Neuronal stem cell (in vitro differentiated cells): ENCODE results near the gene RAPGEF6.
A peak's percentile ranks its signal among the peaks of the same experiment; 100 is the strongest.

Experiments used
- DNase-seq: peaks from one replicate; pipeline ENCODE4 v3.0.0-alpha.2; 2013; ENCODE audit warnings: low spot score
- H2AFZ ChIP-seq: one replicate; pipeline ENCODE4 v1.6.1; 2013; ENCODE audit warnings: mild to moderate bottlenecking, low read length, inconsistent platforms
- H2AK5ac ChIP-seq: 2 replicates; pipeline ENCODE4 v1.6.1; 2013; ENCODE audit warnings: low read depth, mild to moderate bottlenecking, inconsistent platforms, low read length, moderate library complexity, mixed read lengths
- H2BK120ac ChIP-seq: 2 replicates; pipeline ENCODE4 v1.6.1; 2013; ENCODE audit warnings: low read depth, mild to moderate bottlenecking, inconsistent platforms, low read length, moderate library complexity, mixed read lengths
- H2BK12ac ChIP-seq: one replicate; pipeline ENCODE4 v1.6.1; 2013; ENCODE audit warnings: low read length, inconsistent platforms
- H2BK15ac ChIP-seq: 2 replicates; pipeline ENCODE4 v1.6.1; 2013; ENCODE audit warnings: mild to moderate bottlenecking, low read length, inconsistent platforms, mixed read lengths
- H2BK5ac ChIP-seq: one replicate; pipeline ENCODE4 v1.6.1; 2013; ENCODE audit warnings: inconsistent platforms, mild to moderate bottlenecking, low read length, moderate library complexity
- H3K14ac ChIP-seq: one replicate; pipeline ENCODE4 v1.6.1; 2013; ENCODE audit warnings: low read length, inconsistent platforms
- H3K18ac ChIP-seq: 2 replicates; pipeline ENCODE4 v1.6.1; 2013; ENCODE audit warnings: low read length, inconsistent platforms
- H3K23ac ChIP-seq: 2 replicates; pipeline ENCODE4 v1.6.1; 2013; ENCODE audit warnings: low read depth, mild to moderate bottlenecking, mixed read lengths, low read length, inconsistent platforms; ENCODE audit not compliant: poor library complexity
- H3K27ac ChIP-seq: replicated peaks from 3 replicates; pipeline ENCODE4 v1.5.1; 2013; ENCODE audit warnings: low read length, inconsistent platforms
- H3K27me3 ChIP-seq, 3 experiments: 2 replicates each; pipeline ENCODE4 v1.6.1; 2013; ENCODE audit warnings: low read length in 3 of 3, mild to moderate bottlenecking in 2 of 3, inconsistent platforms in 1 of 3, low read depth in 1 of 3, mixed read lengths in 1 of 3, moderate library complexity in 1 of 3; ENCODE audit not compliant: control insufficient read depth in 3 of 3, insufficient read depth in 3 of 3
- H3K36me3 ChIP-seq, 2 donors: replicated peaks in 1 of 2; 2 replicates each; pipeline ENCODE4 v1.6.1; 2013; ENCODE audit warnings: low read length in 2 of 2; ENCODE audit not compliant: control insufficient read depth in 2 of 2, insufficient read depth in 2 of 2
- H3K4ac ChIP-seq: 2 replicates; pipeline ENCODE4 v1.6.1; 2013; ENCODE audit warnings: inconsistent platforms, mild to moderate bottlenecking, low read length, moderate library complexity
- H3K4me1 ChIP-seq, 2 donors: 1 replicate in 1 of 2; 2 replicates in 1 of 2; pipeline ENCODE4 v1.6.1; 2013; ENCODE audit warnings: low read length in 2 of 2, low read depth in 1 of 2; ENCODE audit not compliant: control insufficient read depth in 2 of 2, insufficient read depth in 1 of 2
- H3K4me2 ChIP-seq: one replicate; pipeline ENCODE4 v1.6.1; 2013; ENCODE audit warnings: mild to moderate bottlenecking, low read length, inconsistent platforms; ENCODE audit not compliant: insufficient read depth, poor library complexity, severe bottlenecking
- H3K4me3 ChIP-seq, 2 donors: 2 replicates each; pipeline ENCODE4 v1.5.1; 2013; ENCODE audit warnings: low read length in 2 of 2, mild to moderate bottlenecking in 2 of 2, inconsistent platforms in 1 of 2, moderate library complexity in 1 of 2
- H3K79me1 ChIP-seq: one replicate; pipeline ENCODE4 v1.6.1; 2013; ENCODE audit warnings: low read depth, mild to moderate bottlenecking, inconsistent platforms, low read length, moderate library complexity
- H3K9ac ChIP-seq: one replicate; pipeline ENCODE4 v1.6.1; 2013; ENCODE audit warnings: mild to moderate bottlenecking, low read depth, low read length, inconsistent platforms; ENCODE audit not compliant: poor library complexity
- H3K9me3 ChIP-seq, 2 donors: replicated peaks in 1 of 2; 2 replicates each; pipeline versions ENCODE3 to v1.6.1; 2013; ENCODE audit warnings: low read length in 2 of 2, mild to moderate bottlenecking in 2 of 2, inconsistent platforms in 1 of 2, low read depth in 1 of 2, mixed read lengths in 1 of 2, moderate library complexity in 1 of 2; ENCODE audit not compliant: control insufficient read depth in 2 of 2, insufficient read depth in 1 of 2
- H4K8ac ChIP-seq: one replicate; pipeline ENCODE4 v1.6.1; 2013; ENCODE audit warnings: low read depth, mild to moderate bottlenecking, inconsistent platforms, low read length, moderate library complexity
- H4K91ac ChIP-seq: one replicate; pipeline ENCODE4 v1.6.1; 2013; ENCODE audit warnings: low read length, low read depth, mild to moderate bottlenecking, inconsistent platforms; ENCODE audit not compliant: poor library complexity
- WGBS, 2 donors: extraction: QIAGEN DNeasy Blood & Tissue Kit; methylation state at CpG; one replicate each; pipeline ENCODE4 v1.1.7; 2013; ENCODE audit warnings: missing lambda C conversion rate in 2 of 2, mixed read lengths in 1 of 2; ENCODE audit not compliant: insufficient read length in 2 of 2, insufficient replicate concordance in 1 of 2; ENCODE audit errors: extremely low coverage in 2 of 2; 5-methylcytosine and 5-hydroxymethylcytosine counted together

Gene RAPGEF6

DNA sequence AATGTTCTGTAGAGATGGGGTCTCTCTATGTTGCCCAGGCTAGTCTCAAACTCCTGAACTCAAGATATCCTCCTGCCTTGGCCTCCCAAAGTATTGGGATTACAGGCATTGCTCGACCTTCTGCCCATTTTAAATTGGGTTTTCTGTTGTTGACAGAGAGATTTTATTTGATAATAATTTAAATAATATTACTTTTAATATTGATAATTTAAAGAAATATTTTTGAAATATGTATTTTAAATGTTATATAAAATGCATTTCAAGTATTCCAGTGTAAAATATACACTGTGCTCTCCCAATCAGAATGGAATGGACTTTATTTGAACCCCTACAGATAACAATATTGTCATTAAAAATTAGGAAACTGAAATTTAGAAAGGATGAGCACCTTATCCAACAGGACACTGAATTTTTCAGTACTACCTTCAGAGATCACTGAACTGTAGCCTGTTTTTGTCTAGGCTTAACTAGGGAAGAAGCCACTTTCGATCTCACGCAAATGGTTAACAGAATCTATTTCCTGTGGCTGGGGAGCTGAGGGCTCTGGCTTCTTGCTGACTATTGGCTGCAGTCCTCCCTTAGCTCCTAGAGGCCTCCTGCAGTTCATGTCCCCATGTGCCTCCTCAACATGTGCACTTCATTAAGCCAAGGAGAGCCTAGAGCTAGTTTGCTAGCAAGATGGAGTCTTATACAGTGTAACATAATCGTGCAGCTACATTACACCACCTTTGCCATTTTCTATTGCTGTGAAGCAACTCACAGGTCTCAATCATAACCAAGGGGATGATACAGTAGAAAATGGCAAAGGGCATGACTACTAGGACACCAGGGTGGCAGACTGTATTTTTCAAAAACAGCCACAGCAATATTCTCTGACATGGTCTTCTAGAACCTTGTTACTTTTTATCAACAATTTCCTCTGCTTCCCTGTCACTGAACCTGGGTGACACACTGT, 221.1 kb downstream of the RAPGEF6 start:
- no peak overlapping the region for H2BK15ac ChIP-seq
- no peak overlapping the region for H4K8ac ChIP-seq
- H3K14ac ChIP-seq: no peak overlapping the region
- H3K4me1 ChIP-seq: no peaks in the 10 kb centered on the region
- H3K27ac ChIP-seq: no peak overlapping the region
- no peak overlapping the region for H3K23ac ChIP-seq
- H3K27me3 ChIP-seq: no peaks in the 10 kb centered on the region
- H3K9me3 ChIP-seq: no peaks in the 10 kb centered on the region
- peaks cover 0 to 4% of the 10 kb centered on the region in 2 donors for H3K36me3 ChIP-seq
- H2BK12ac ChIP-seq: no peak overlapping the region
- H3K79me1 ChIP-seq: no peaks in the 10 kb centered on the region
- no peak for DNase-seq
- H2BK120ac ChIP-seq: no peak overlapping the region
- no peak overlapping the region for H2BK5ac ChIP-seq
- H4K91ac ChIP-seq: no peak overlapping the region
- H3K18ac ChIP-seq: no peak overlapping the region
- no peak overlapping the region for H2AFZ ChIP-seq
- H3K4me3 ChIP-seq: no peak overlapping the region
- WGBS, 2 donors: no CpG with 5 or more reads among the region's 4 CpGs
- H3K4me2 ChIP-seq: no peak overlapping the region
- H3K4ac ChIP-seq: no peak overlapping the region
- no peak overlapping the region for H2AK5ac ChIP-seq
- H3K9ac ChIP-seq: no peak overlapping the region

DNA sequence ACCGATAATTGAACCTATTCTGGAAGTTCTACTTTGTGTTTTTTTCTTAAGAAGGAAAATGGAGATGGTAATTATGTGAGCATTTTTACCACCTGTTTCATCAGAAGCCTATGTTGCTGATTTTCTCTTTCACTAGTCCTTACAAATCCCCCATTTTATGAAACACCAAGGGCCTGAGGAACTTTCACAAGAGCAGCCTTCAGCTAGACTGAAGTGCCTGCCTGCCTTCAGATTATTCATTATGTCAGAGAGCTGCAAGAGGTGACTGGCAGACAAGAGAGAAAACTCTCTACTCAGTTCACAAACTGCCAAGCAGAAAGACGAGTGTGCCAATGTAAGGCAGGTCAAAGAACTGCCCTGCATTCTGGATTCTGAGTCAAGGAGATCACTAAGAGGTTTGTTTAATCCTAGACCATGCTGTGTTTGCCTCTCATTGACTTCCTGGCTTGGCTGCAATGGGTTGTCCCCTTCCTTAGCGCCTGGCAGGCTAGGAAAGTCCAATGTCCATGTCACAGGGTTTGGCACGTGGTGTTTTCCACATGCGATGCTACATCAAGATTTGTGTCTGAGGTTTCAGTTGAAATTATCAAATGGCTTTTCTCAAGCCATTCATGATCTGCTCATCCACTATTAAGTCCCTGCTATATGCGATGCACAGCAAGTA, 227.9 kb downstream of the RAPGEF6 start:
- Histone ChIP-seq H3K36me3 (peaks cover 0 to 24% of the 10 kb centered on the region in 2 donors), H3K4me1 (no peaks in the 10 kb centered on the region), H3K14ac (no peak overlapping the region), H3K9me3 (peaks cover 1 to 11% of the 10 kb centered on the region in 2 donors), H4K8ac (no peak overlapping the region), H2BK5ac (no peak overlapping the region), H3K18ac (no peak overlapping the region), H3K4me2 (no peak overlapping the region), H3K27me3 (no peaks in the 10 kb centered on the region), H2AFZ (no peak overlapping the region), H3K4me3 (no peak overlapping the region), H3K9ac (no peak overlapping the region), H3K79me1 (no peaks in the 10 kb centered on the region), H2AK5ac (no peak overlapping the region), H4K91ac (no peak overlapping the region), H2BK12ac (no peak overlapping the region), H3K4ac (no peak overlapping the region), H2BK120ac (no peak overlapping the region), H2BK15ac (no peak overlapping the region), H3K23ac (no peak overlapping the region), H3K27ac (no peak overlapping the region)
- WGBS, 2 donors: no CpG with 5 or more reads among the region's 6 CpGs
- no peak for DNase-seq

GRCh38 chr5:131406076-131406475, 229.0 kb downstream of the RAPGEF6 start:
- H3K4me3 ChIP-seq: peak overlapping the region in 1 of 2 donors; percentile 60
- no peak overlapping the region for H4K8ac ChIP-seq
- peaks cover 0 to 28% of the 10 kb centered on the region in 2 donors for H3K36me3 ChIP-seq
- H3K14ac ChIP-seq: no peak overlapping the region
- no peak overlapping the region for H3K27ac ChIP-seq
- H3K27me3 ChIP-seq: no peaks in the 10 kb centered on the region
- no peaks in the 10 kb centered on the region for H3K79me1 ChIP-seq
- H2BK15ac ChIP-seq: no peak overlapping the region
- no peak overlapping the region for H3K23ac ChIP-seq
- no peak overlapping the region for H4K91ac ChIP-seq
- no peak overlapping the region for H3K9ac ChIP-seq
- H3K9me3 ChIP-seq: peaks cover 1 to 15% of the 10 kb centered on the region in 2 donors
- no peak overlapping the region for H3K18ac ChIP-seq
- no peak overlapping the region for H2BK12ac ChIP-seq
- no peak for DNase-seq
- no peak overlapping the region for H3K4ac ChIP-seq
- no peak overlapping the region for H2AK5ac ChIP-seq
- H3K4me1 ChIP-seq: no peaks in the 10 kb centered on the region
- H3K4me2 ChIP-seq: no peak overlapping the region
- H2AFZ ChIP-seq: no peak overlapping the region
- no CpG with 5 or more reads among the region's 2 CpGs for WGBS, 2 donors
- H2BK120ac ChIP-seq: no peak overlapping the region
- H2BK5ac ChIP-seq: no peak overlapping the region

DNA sequence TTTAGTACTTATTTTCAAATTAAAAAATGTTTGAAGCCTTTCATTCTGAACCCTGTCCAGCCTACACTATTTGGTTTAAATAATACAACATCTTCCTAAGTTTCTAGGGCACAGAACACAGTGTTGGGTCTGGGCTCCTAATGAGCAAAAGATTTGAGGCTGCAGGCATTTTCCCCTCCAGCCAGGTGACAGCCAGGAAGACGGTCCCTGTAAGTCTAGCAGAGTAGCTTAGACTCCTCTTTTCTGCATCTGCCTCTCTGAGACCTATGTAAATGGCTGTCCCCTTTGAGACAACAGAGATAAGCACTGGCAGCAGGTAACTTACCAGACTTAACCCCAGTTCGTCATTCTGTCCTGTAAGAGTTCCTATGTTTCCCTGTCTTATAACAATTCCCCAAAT, 229.4 kb downstream of the RAPGEF6 start:
- H3K4me3 ChIP-seq: no peak overlapping the region

More for the DNA sequence above, 229.4 kb downstream of the RAPGEF6 start:
- no peaks in the 10 kb centered on the region for H3K79me1 ChIP-seq
- no peak overlapping the region for H2BK5ac ChIP-seq
- H3K9me3 ChIP-seq: peaks cover 1 to 15% of the 10 kb centered on the region in 2 donors
- H2AFZ ChIP-seq: no peak overlapping the region
- H3K4me2 ChIP-seq: no peak overlapping the region
- no peak overlapping the region for H3K14ac ChIP-seq
- H4K91ac ChIP-seq: no peak overlapping the region
- no peak overlapping the region for H2BK120ac ChIP-seq
- WGBS, 2 donors: no CpG with 5 or more reads among the region's 2 CpGs
- no peak overlapping the region for H2BK12ac ChIP-seq
- no peak for DNase-seq
- H3K27ac ChIP-seq: no peak overlapping the region
- H3K18ac ChIP-seq: no peak overlapping the region
- peaks cover 0 to 32% of the 10 kb centered on the region in 2 donors for H3K36me3 ChIP-seq
- no peak overlapping the region for H2BK15ac ChIP-seq
- no peaks in the 10 kb centered on the region for H3K4me1 ChIP-seq
- H4K8ac ChIP-seq: no peak overlapping the region
- H2AK5ac ChIP-seq: no peak overlapping the region
- no peaks in the 10 kb centered on the region for H3K27me3 ChIP-seq
- no peak overlapping the region for H3K9ac ChIP-seq
- H3K4ac ChIP-seq: no peak overlapping the region
- H3K23ac ChIP-seq: no peak overlapping the region
